H1 (cell line): ENCODE measurements around the gene MAP2K7. TPM values are rescaled to one million over a fixed set of nuclear protein-coding genes. Genes with fewer than 3 reads are reported as not detected.

Experiments
- SIRT6 ChIP-seq: IDR thresholded peaks from one replicate; pipeline ENCODE4 v1.7.1; 2012; ENCODE audit warnings: low read length, inconsistent platforms
- polyA plus RNA-seq, 7 experiments: library from polyadenylated mRNA; depleted of rRNA in 3 of 7; stranded (reverse) in 5 of 7; unstranded in 2 of 7; fragments of >200 nt in 5 of 7; fragments of 200-250 nt in 2 of 7; gene quantifications; 1 replicate in 5 of 7; 2 replicates in 1 of 7; 4 replicates in 1 of 7; pipeline versions ENCODE4 v1.2.1 to v1.2.3, GENCODE V29; 2011 to 2013; ENCODE audit warnings: missing spikeins in 2 of 7, mixed read lengths in 2 of 7
- total RNA-seq: library from RNA; stranded (reverse); fragmentation: NEBNext Ultra II Directional; extraction: Animal tissue kit (Norgen Biotek cat#: 25700); gene quantifications from 2 replicates; pipeline ENCODE4 v1.2.1, GENCODE V29; 2021

The MAP2K7 gene
- total and polyA plus RNA-seq, 2 of the 8 experiments (the other 6 are each of a cell fraction or from before 2014, with no cell fraction given), result 8.9 to 38.3 TPM

DNA sequence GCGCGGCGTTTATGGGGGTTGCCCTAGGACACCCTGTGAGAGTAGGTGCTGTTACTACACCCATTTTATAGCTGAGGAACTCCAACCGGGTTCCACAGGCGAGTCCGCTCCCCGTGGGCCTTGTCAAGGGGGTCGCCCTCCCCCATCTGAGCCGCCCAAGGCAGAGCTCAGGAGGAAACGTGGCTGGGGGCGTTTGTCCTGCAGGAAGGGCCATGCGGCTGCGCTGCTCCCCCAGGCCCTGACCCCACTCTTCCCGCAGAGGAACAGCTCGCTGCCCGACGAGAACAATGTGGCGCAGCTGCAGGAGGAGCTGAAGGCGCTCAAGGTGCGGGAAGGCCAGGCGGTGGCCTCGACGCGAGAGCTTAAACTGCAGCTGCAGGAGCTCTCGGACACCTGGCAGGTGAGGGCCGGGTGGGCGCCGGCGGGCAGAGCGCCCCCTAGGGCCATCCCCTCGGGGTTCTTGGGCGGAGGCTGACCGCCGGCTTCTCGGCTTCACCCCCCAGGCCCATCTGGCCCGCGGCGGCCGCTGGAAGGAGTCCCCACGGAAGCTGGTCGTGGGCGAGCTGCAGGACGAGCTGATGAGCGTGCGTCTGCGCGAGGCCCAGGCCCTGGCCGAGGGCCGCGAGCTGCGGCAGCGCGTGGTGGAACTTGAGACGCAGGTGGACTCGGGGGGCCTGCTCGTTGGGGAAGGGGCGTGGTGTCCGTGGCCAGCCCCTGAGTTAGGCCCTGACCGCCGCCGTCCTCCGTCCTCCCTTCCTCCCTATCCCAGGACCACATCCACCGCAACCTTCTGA is 41.9 kb upstream of the MAP2K7 start (continued):
- TF ChIP-seq SIRT6, result no peak
- TF ChIP-seq, all 59 proteins: peak for 9
